Activated CD4-positive, alpha-beta T cell treated with anti-CD3 and anti-CD28 coated beads, Interleukin-2, amount 10 ng/mL, durations not matched to agents 24 days and 14 days (primary cell): ENCODE results near the gene KLF11. TPM values are rescaled to one million over a fixed set of nuclear protein-coding genes. Genes with fewer than 3 reads are reported as not detected.
"Not testable (repeated sequence)": the region's sequence is repeated elsewhere in the genome, so short reads cannot be mapped to it uniquely, and the experiment has no call there.

Experiments used
- DNase-seq: peaks from one replicate; pipeline ENCODE4 v3.0.0; 2022
- H3K27ac Mint-ChIP-seq: one replicate; pipeline ENCODE4 v1.8.0; 2022; ENCODE audit warnings: mild to moderate bottlenecking, mixed read lengths
- H3K27me3 Mint-ChIP-seq: one replicate; pipeline ENCODE4 v1.8.0; 2022; ENCODE audit warnings: mixed read lengths
- H3K36me3 Mint-ChIP-seq: one replicate; pipeline ENCODE4 v1.8.0; 2022; ENCODE audit warnings: low read depth, mild to moderate bottlenecking, mixed read lengths
- H3K4me1 Mint-ChIP-seq: one replicate; pipeline ENCODE4 v1.8.0; 2021; ENCODE audit warnings: mixed read lengths
- H3K4me3 Mint-ChIP-seq: one replicate; pipeline ENCODE4 v1.8.0; 2022; ENCODE audit warnings: mild to moderate bottlenecking, moderate library complexity, mixed read lengths
- H3K9me3 Mint-ChIP-seq: one replicate; pipeline ENCODE4 v1.8.0; 2021; ENCODE audit warnings: mixed read lengths
- intact Hi-C: fragments of 100-400 bp; cut with micrococcal nuclease; formaldehyde crosslinking; loops from one replicate; pipeline ENCODE4 v1.15.1; 2023
- total RNA-seq: library from RNA; stranded (reverse); gene quantifications from 2 replicates; pipeline ENCODE4 v1.2.3, GENCODE V29; 2022

KLF11 gene
- total RNA-seq, 1 donor from 2014 or later: 7.2 TPM

DNA sequence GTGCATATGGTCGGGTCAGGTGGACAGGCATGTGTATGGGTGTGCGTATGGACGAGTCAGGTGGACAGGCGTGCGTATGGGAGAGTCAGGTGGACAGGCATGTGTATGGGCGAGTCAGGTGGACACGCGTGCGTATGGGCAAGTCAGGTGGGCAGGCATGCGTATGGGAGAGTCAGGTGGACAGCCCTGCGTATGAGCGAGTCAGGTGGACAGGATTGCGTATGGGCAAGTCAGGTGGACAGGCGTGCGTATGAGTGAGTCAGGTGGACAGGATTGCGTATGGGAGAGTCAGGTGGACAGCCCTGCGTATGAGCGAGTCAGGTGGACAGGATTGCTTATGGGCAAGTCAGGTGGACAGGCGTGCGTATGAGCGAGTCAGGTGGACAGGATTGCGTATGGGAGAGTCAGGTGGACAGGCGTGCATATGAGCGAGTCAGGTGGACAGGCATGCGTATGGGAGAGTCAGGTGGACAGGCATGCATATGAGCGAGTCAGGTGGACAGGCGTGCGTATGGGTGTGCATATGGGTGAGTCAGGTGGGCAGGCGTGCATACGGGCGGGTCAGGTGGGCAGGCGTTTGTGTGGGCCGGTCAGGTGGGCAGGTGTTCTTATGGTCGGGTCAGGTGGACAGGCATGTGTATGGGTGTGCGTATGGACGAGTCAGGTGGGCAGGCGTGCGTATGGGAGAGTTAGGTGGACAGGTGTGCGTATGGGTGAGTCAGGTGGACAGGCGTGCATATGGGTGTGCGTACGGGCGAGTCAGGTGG, 29.5 kb upstream of the KLF11 start:
- H3K27me3 Mint-ChIP-seq, intact Hi-C loops: not testable (repeated sequence)

GRCh38 chr2:10014418-10015190, 28.7 kb upstream of the KLF11 start:
- intact Hi-C loops: no loop called here

More for the DNA sequence above, 29.5 kb upstream of the KLF11 start:
- H3K9me3 Mint-ChIP-seq, DNase-seq, H3K4me3 Mint-ChIP-seq, H3K36me3 Mint-ChIP-seq, H3K4me1 Mint-ChIP-seq, H3K27ac Mint-ChIP-seq: not testable (repeated sequence)

GRCh38 chr2:10015376-10015989, 27.9 kb upstream of the KLF11 start:
- H3K4me1 Mint-ChIP-seq, H3K27me3 Mint-ChIP-seq, H3K9me3 Mint-ChIP-seq, H3K4me3 Mint-ChIP-seq, intact Hi-C loops, H3K36me3 Mint-ChIP-seq, H3K27ac Mint-ChIP-seq, DNase-seq: not testable (repeated sequence)

More at GRCh38 chr2:10014418-10015190, 28.7 kb upstream of the KLF11 start:
- Mint-ChIP-seq H3K36me3 (no peaks in the 10 kb centered on the region), H3K9me3 (no peaks in the 10 kb centered on the region), H3K4me1 (no peaks in the 10 kb centered on the region), H3K27ac (no peak overlapping the region), H3K27me3 (peaks cover 6% of the 10 kb centered on the region), H3K4me3 (no peak overlapping the region)
- DNase-seq: no peak

DNA sequence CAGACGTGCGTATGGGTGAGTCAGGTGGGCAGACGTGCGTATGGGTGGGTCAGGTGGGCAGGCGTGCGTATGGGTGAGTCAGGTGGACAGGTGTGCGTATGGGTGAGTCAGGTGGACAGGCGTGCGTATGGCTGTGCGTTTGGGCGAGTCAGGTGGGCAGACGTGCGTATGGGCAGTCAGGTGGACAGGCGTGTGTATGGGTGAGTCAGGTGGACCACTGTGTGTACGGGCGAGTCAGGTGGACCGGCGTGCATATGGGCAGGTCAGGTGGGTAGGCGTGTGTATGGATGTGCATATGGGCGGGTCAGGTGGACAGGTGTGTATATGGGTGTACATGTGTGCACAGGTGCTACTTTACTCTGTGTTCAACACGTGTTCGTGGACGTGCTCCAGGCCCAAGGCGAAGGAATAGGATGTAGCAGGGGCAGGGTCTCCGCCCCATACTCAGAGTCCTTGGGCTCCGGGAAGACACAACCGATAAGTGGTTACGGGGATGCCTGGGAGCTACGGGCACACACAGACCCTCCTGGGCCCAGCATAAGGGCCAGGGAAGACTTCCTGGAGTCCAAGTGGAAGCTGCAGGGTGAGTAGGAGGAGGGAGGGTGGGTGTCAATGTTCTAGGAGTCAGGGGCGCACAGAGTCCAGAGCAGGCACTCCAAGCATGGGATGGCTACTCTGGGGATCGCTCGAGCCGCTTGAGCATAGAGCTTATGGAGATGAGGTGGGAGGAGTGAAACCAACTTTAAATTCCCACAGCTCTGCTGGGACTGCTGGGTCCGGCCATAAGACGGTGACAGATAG, 27.1 kb upstream of the KLF11 start:
- DNase-seq: no peak
- intact Hi-C loops: no loop called here
- no peaks in the 10 kb centered on the region for H3K4me1 Mint-ChIP-seq
- H3K36me3 Mint-ChIP-seq: no peaks in the 10 kb centered on the region
- no peaks in the 10 kb centered on the region for H3K9me3 Mint-ChIP-seq
- peaks cover 6% of the 10 kb centered on the region for H3K27me3 Mint-ChIP-seq
- H3K27ac Mint-ChIP-seq: no peak overlapping the region
- no peak overlapping the region for H3K4me3 Mint-ChIP-seq

GRCh38 chr2:10016802-10017258, 26.5 kb upstream of the KLF11 start:
- intact Hi-C loops: no loop called here
- H3K9me3 Mint-ChIP-seq: no peaks in the 10 kb centered on the region
- no peak overlapping the region for H3K27ac Mint-ChIP-seq
- no peak overlapping the region for H3K4me3 Mint-ChIP-seq
- H3K27me3 Mint-ChIP-seq: peaks cover 6% of the 10 kb centered on the region
- DNase-seq: no peak
- no peaks in the 10 kb centered on the region for H3K36me3 Mint-ChIP-seq
- H3K4me1 Mint-ChIP-seq: no peaks in the 10 kb centered on the region

DNA sequence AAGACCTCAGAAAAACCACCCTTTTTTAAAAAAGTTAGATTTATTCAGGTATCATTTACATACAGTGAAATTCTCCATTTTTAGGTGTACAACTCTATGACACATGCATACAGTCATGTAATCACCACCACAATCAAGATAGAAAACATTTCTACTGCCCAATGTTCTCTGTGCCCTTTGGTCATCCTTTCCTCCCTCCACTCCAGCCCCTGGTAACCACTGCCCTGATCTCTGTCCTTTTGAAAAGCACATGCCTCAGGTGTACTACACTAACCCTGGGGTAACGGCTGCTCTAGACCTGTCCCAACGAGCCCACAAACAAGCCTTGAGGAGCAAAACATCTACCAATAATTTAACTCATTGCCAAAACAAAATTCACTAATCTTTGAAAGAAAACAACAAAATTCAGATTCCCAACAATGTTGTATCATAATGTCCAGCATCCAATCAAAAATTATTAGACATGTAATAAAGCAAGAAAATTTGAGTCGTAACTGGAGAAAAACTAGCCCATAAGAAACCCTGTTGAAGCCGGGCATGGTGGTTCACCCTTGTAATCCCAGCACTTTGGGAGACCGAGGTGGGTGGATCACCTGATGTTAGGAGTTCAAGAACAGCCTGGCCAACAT, 25.9 kb upstream of the KLF11 start:
- Mint-ChIP-seq H3K9me3 (no peaks in the 10 kb centered on the region), H3K4me1 (no peaks in the 10 kb centered on the region), H3K4me3 (no peak overlapping the region)

GRCh38 chr2:10019174-10019573, 24.2 kb upstream of the KLF11 start:
- intact Hi-C loops: no loop called here
- H3K9me3 Mint-ChIP-seq: no peaks in the 10 kb centered on the region
- no peak for DNase-seq
- H3K36me3 Mint-ChIP-seq: no peaks in the 10 kb centered on the region
- no peak overlapping the region for H3K4me3 Mint-ChIP-seq
- H3K4me1 Mint-ChIP-seq: no peaks in the 10 kb centered on the region
- peaks cover 6% of the 10 kb centered on the region for H3K27me3 Mint-ChIP-seq
- H3K27ac Mint-ChIP-seq: no peak overlapping the region

More for the DNA sequence above, 25.9 kb upstream of the KLF11 start:
- Mint-ChIP-seq H3K27ac (no peak overlapping the region), H3K27me3 (peaks cover 6% of the 10 kb centered on the region), H3K36me3 (no peaks in the 10 kb centered on the region)
- intact Hi-C loops: no loop called here
- no peak for DNase-seq

- H3K9me3 Mint-ChIP-seq: no peaks in the 10 kb centered on the region
- H3K4me1 Mint-ChIP-seq: no peaks in the 10 kb centered on the region
- no peaks in the 10 kb centered on the region for H3K36me3 Mint-ChIP-seq
- no peak overlapping the region for H3K4me3 Mint-ChIP-seq
- H3K27me3 Mint-ChIP-seq: peaks cover 6% of the 10 kb centered on the region
- no peak overlapping the region for H3K27ac Mint-ChIP-seq
- intact Hi-C loops: no loop called here
- DNase-seq: no peak
Observed at GRCh38 chr2:10019602-10020400, 23.5 kb upstream of the KLF11 start.

DNA sequence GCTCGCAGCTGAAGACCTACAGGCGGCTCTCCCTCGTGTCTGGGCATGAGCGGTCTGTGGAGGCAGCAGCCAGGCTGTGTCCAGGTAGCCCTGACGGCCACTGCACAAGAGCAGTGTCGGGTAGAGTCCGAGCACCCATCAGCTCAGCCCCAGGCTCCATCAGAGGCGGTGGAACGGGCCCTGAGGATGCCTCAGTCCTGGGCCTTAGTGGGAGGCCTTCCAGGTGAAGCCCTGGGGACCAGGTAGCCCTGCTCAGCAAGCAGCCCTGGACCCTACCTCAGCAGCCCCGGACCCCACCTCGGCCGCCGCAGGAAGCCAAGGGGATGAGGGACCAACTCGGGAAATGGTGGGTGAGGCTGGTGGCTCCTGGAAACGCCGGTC, 21.3 kb upstream of the KLF11 start:
- peaks cover 4% of the 10 kb centered on the region for H3K27me3 Mint-ChIP-seq
- H3K27ac Mint-ChIP-seq: no peak overlapping the region
- no peaks in the 10 kb centered on the region for H3K9me3 Mint-ChIP-seq
- peaks cover 2% of the 10 kb centered on the region for H3K4me1 Mint-ChIP-seq
- no peak overlapping the region for H3K4me3 Mint-ChIP-seq
- H3K36me3 Mint-ChIP-seq: no peaks in the 10 kb centered on the region
- intact Hi-C loops: no loop called here
- no peak for DNase-seq

- Mint-ChIP-seq H3K4me1 (peaks cover 2% of the 10 kb centered on the region), H3K36me3 (no peaks in the 10 kb centered on the region), H3K9me3 (no peaks in the 10 kb centered on the region), H3K27me3 (peaks cover 2% of the 10 kb centered on the region), H3K27ac (no peak overlapping the region), H3K4me3 (no peak overlapping the region)
- no peak for DNase-seq
- intact Hi-C loops: no loop called here
Observed at GRCh38 chr2:10022445-10022844, 20.9 kb upstream of the KLF11 start.

GRCh38 chr2:10022966-10023662, 20.2 kb upstream of the KLF11 start:
- intact Hi-C loops: no loop called here
- no peaks in the 10 kb centered on the region for H3K27me3 Mint-ChIP-seq
- H3K36me3 Mint-ChIP-seq: no peaks in the 10 kb centered on the region
- no peak overlapping the region for H3K4me3 Mint-ChIP-seq
- no peak for DNase-seq
- peaks cover 2% of the 10 kb centered on the region for H3K4me1 Mint-ChIP-seq
- no peak overlapping the region for H3K27ac Mint-ChIP-seq
- H3K9me3 Mint-ChIP-seq: no peaks in the 10 kb centered on the region

DNA sequence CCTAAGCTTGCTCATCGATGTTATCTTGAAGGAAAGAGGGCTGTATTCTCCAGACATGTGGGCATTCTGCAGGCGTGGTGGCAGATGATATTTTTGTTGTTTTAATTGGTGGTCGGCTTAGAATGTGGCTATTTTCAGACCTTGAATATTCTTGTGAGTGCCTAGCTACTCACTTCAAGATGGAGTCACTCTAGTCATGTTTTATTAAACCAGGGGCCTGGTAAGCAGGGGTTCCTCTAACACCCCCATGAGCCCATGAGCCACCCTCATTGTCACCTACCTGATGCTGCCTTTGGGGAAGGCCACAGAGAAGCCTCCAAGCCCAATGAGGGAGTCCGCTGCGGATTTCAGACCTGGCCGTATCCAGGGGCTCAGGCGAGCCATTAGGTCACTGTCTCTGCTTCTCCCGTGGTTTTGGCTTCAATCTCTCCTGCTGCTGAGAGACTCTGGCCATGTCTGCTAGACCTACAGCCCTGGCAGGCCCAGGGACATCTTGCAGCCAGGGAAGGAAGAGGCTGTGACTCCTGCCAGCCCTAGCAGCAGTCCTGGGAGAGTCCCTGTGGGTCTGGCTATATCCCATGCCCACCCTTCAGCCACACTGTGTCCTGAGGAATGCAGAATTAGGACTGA, 16.3 kb upstream of the KLF11 start:
- peaks cover 13% of the 10 kb centered on the region for H3K4me1 Mint-ChIP-seq
- H3K36me3 Mint-ChIP-seq: no peaks in the 10 kb centered on the region
- peaks cover 3% of the 10 kb centered on the region for H3K27me3 Mint-ChIP-seq
- H3K4me3 Mint-ChIP-seq: no peak overlapping the region
- no peak for DNase-seq
- intact Hi-C loops: no loop called here
- no peaks in the 10 kb centered on the region for H3K9me3 Mint-ChIP-seq
- H3K27ac Mint-ChIP-seq: no peak overlapping the region
